H1 (cell line): ENCODE measurements around the gene GOLGA6L10. TPM values are rescaled to one million over a fixed set of nuclear protein-coding genes. Genes with fewer than 3 reads are reported as not detected.
"Not testable (repeated sequence)": the region's sequence is repeated elsewhere in the genome, so short reads cannot be mapped to it uniquely, and the experiment has no call there.

Experiments used
- CTCF ChIA-PET: fragments of 300-600 bp; sonication (Branson Sonifier 250); formaldehyde crosslinking; loops from one replicate; lab custom pipeline; 2021; ENCODE audit not compliant: partially characterized antibody; lab: Charles Lee
- POLR2A ChIA-PET: fragments of 300-600 bp; sonication (Branson Sonifier 250); formaldehyde crosslinking; loops from one replicate; lab custom pipeline; 2021; ENCODE audit warnings: inconsistent platforms; ENCODE audit not compliant: partially characterized antibody; lab: Charles Lee
- DNase-seq, 2 experiments: peaks; one replicate each; pipeline versions ENCODE4 v3.0.0 to v3.0.0-alpha.2; 2010 to 2022; ENCODE audit warnings: low spot score in 2 of 2, low read depth in 1 of 2, mixed read lengths in 1 of 2
- FAIRE-seq: peaks from 2 replicates; lab custom pipeline; 2011; peaks lifted over from hg19 to GRCh38; lab: Jason Lieb, UNC
- H2AFZ ChIP-seq: 2 replicates; pipeline ENCODE4 v1.8.1; 2012; ENCODE audit warnings: low read length, inconsistent platforms
- H2AK5ac ChIP-seq: 2 replicates; pipeline ENCODE4 v1.6.1; 2013; ENCODE audit warnings: low read depth, low read length
- H2BK120ac ChIP-seq: replicated peaks from 2 replicates; pipeline ENCODE3; 2013; ENCODE audit warnings: low read depth, low read length, inconsistent platforms
- H2BK12ac ChIP-seq: 2 replicates; pipeline ENCODE4 v1.6.1; 2013; ENCODE audit warnings: low read depth, low read length
- H2BK15ac ChIP-seq: 2 replicates; pipeline ENCODE4 v1.6.1; 2013; ENCODE audit warnings: low read length
- H2BK20ac ChIP-seq: 2 replicates; pipeline ENCODE4 v1.6.1; 2013; ENCODE audit warnings: low read length
- H2BK5ac ChIP-seq: 2 replicates; pipeline ENCODE4 v1.6.1; 2013; ENCODE audit warnings: low read depth, low read length
- H3K14ac ChIP-seq: 2 replicates; pipeline ENCODE4 v1.6.1; 2013; ENCODE audit warnings: inconsistent platforms; ENCODE audit not compliant: insufficient read length
- H3K18ac ChIP-seq: 2 replicates; pipeline ENCODE4 v1.6.1; 2013; ENCODE audit warnings: low read length; ENCODE audit errors: extremely low read depth
- H3K23ac ChIP-seq: 2 replicates; pipeline ENCODE4 v1.6.1; 2013; ENCODE audit warnings: inconsistent platforms; ENCODE audit not compliant: insufficient read length
- H3K23me2 ChIP-seq: 2 replicates; pipeline ENCODE4 v1.6.1; 2013; ENCODE audit warnings: low read depth, low read length
- H3K27ac ChIP-seq: 2 replicates; pipeline ENCODE4 v1.6.1; 2011; ENCODE audit warnings: low read depth, low read length, inconsistent platforms
- H3K27me3 ChIP-seq, 4 experiments: replicated peaks in 1 of 4; 1 replicate in 1 of 4; 2 replicates in 3 of 4; pipeline versions ENCODE4 v1.6.1 to v1.8.1; 2011 to 2013; ENCODE audit warnings: low read length in 3 of 4, mild to moderate bottlenecking in 3 of 4, inconsistent platforms in 2 of 4, mixed read lengths in 2 of 4, moderate library complexity in 1 of 4; ENCODE audit not compliant: control insufficient read depth in 3 of 4, insufficient read depth in 3 of 4; ENCODE audit errors: extremely low read depth in 1 of 4
- H3K36me3 ChIP-seq, 4 experiments: 2 replicates each; pipeline versions ENCODE4 v1.6.1 to v1.8.1; 2011 to 2013; ENCODE audit warnings: mild to moderate bottlenecking in 4 of 4, low read length in 3 of 4, moderate library complexity in 2 of 4, control low read depth in 1 of 4, inconsistent platforms in 1 of 4; ENCODE audit not compliant: insufficient read depth in 4 of 4, control insufficient read depth in 2 of 4
- H3K4ac ChIP-seq: replicated peaks from 2 replicates; pipeline ENCODE3; 2013; ENCODE audit warnings: low read length, low read depth, mixed read lengths, inconsistent platforms; ENCODE audit not compliant: insufficient read length
- H3K4me1 ChIP-seq, 4 experiments: replicated peaks in 1 of 4; 1 replicate in 1 of 4; 2 replicates in 3 of 4; pipeline versions ENCODE4 v1.6.1 to v1.8.1; 2011 to 2013; ENCODE audit warnings: low read length in 3 of 4, inconsistent platforms in 2 of 4, mixed read lengths in 1 of 4; ENCODE audit not compliant: insufficient read depth in 4 of 4, control insufficient read depth in 3 of 4
- H3K4me2 ChIP-seq, 2 experiments: 2 replicates each; pipeline versions ENCODE4 v1.6.1 to v1.8.1; 2011 to 2013; ENCODE audit warnings: low read depth in 2 of 2, low read length in 2 of 2, control low read depth in 1 of 2, inconsistent platforms in 1 of 2, mild to moderate bottlenecking in 1 of 2; ENCODE audit not compliant: insufficient read depth in 1 of 2
- H3K4me3 ChIP-seq, 4 experiments: fragments of 200-600, 300-600 bp in 1 of 4; sonication (generic), shearing (Covaris generic), sonication (Bioruptor Twin) in 1 of 4; 2 replicates each; pipeline versions ENCODE4 v1.5.1 to v1.8.1; 2011 to 2016; ENCODE audit warnings: low read length in 4 of 4, low read depth in 3 of 4, control low read depth in 2 of 4, inconsistent platforms in 2 of 4, mild to moderate bottlenecking in 2 of 4, mixed read lengths in 1 of 4, moderate library complexity in 1 of 4; ENCODE audit not compliant: insufficient read depth in 2 of 4; ENCODE audit errors: extremely low read depth in 1 of 4
- H3K56ac ChIP-seq: replicated peaks from 2 replicates; pipeline ENCODE3; 2013; ENCODE audit warnings: low read depth, mild to moderate bottlenecking, mixed read lengths, low read length, inconsistent platforms; ENCODE audit not compliant: insufficient read length
- H3K79me1 ChIP-seq: 2 replicates; pipeline ENCODE4 v1.6.1; 2013; ENCODE audit warnings: low read depth, low read length, control low read depth
- H3K79me2 ChIP-seq, 2 experiments: 2 replicates each; pipeline versions ENCODE4 v1.6.1 to v1.8.1; 2012 to 2013; ENCODE audit warnings: low read length in 2 of 2, mild to moderate bottlenecking in 2 of 2, inconsistent platforms in 1 of 2; ENCODE audit not compliant: insufficient read depth in 2 of 2, control insufficient read depth in 1 of 2
- H3K9ac ChIP-seq, 4 experiments: replicated peaks in 1 of 4; 1 replicate in 1 of 4; 2 replicates in 3 of 4; pipeline versions ENCODE4 v1.6.1 to v1.8.1; 2011 to 2013; ENCODE audit warnings: low read depth in 3 of 4, low read length in 3 of 4, control low read depth in 2 of 4, mild to moderate bottlenecking in 2 of 4, moderate library complexity in 2 of 4, inconsistent platforms in 1 of 4; ENCODE audit errors: extremely low read depth in 1 of 4
- H3K9me3 ChIP-seq, 2 experiments: 2 replicates each; pipeline versions ENCODE4 v1.6.1 to v1.8.1; 2012 to 2013; ENCODE audit warnings: mild to moderate bottlenecking in 2 of 2, moderate library complexity in 2 of 2, control low read depth in 1 of 2, inconsistent platforms in 1 of 2, low read depth in 1 of 2, low read length in 1 of 2, mixed read lengths in 1 of 2; ENCODE audit not compliant: insufficient read depth in 2 of 2
- H4K20me1 ChIP-seq, 2 experiments: replicated peaks in 1 of 2; 2 replicates each; pipeline versions ENCODE3 to v1.8.1; 2011 to 2013; ENCODE audit warnings: inconsistent platforms in 2 of 2, low read length in 2 of 2, mild to moderate bottlenecking in 1 of 2; ENCODE audit not compliant: insufficient read depth in 2 of 2, control insufficient read depth in 1 of 2
- H4K5ac ChIP-seq: 2 replicates; pipeline ENCODE4 v1.6.1; 2013; ENCODE audit warnings: low read length, low read depth, mixed read lengths, inconsistent platforms; ENCODE audit not compliant: insufficient read length
- H4K8ac ChIP-seq: 2 replicates; pipeline ENCODE4 v1.8.0; 2013; ENCODE audit warnings: mild to moderate bottlenecking, moderate library complexity, low read length, inconsistent platforms; ENCODE audit not compliant: insufficient read depth; ENCODE audit errors: extremely low read depth
- H4K91ac ChIP-seq: replicated peaks from 2 replicates; pipeline ENCODE3; 2013; ENCODE audit warnings: low read length, mixed read lengths, inconsistent platforms; ENCODE audit not compliant: insufficient read length
- WGBS, 2 experiments: shearing (Covaris generic) in 1 of 2; methylation state at CpG; one replicate each; pipeline versions ENCODE4 v1.1.6 to v1.1.7; 2013 to 2015; ENCODE audit warnings: low lambda C conversion rate in 2 of 2, mixed read lengths in 2 of 2, inconsistent platforms in 1 of 2, low coverage in 1 of 2, missing lambda C conversion rate in 1 of 2; ENCODE audit not compliant: insufficient replicate concordance in 2 of 2, insufficient coverage in 1 of 2, insufficient read length in 1 of 2; ENCODE audit errors: extremely low coverage in 1 of 2, missing lambda C conversion rate in 1 of 2; 5-methylcytosine and 5-hydroxymethylcytosine counted together
- polyA plus RNA-seq, 7 experiments: library from polyadenylated mRNA; depleted of rRNA in 3 of 7; stranded (reverse) in 5 of 7; unstranded in 2 of 7; fragments of >200 nt in 5 of 7; fragments of 200-250 nt in 2 of 7; gene quantifications; 1 replicate in 5 of 7; 2 replicates in 1 of 7; 4 replicates in 1 of 7; pipeline versions ENCODE4 v1.2.1 to v1.2.3, GENCODE V29; 2011 to 2013; ENCODE audit warnings: missing spikeins in 2 of 7, mixed read lengths in 2 of 7
- total RNA-seq: library from RNA; stranded (reverse); fragmentation: NEBNext Ultra II Directional; extraction: Animal tissue kit (Norgen Biotek cat#: 25700); gene quantifications from 2 replicates; pipeline ENCODE4 v1.2.1, GENCODE V29; 2021

GOLGA6L10 gene
- total and polyA plus RNA-seq, 2 of the 8 experiments (the other 6 are each of a cell fraction or from before 2014, with no cell fraction given): 0.91 to 4.0 TPM

- H3K9me3 ChIP-seq, H3K36me3 ChIP-seq, H3K4me1 ChIP-seq, H2BK5ac ChIP-seq, H2AK5ac ChIP-seq, POLR2A ChIA-PET, H3K27me3 ChIP-seq, H2AFZ ChIP-seq, H3K18ac ChIP-seq, H4K20me1 ChIP-seq, H2BK12ac ChIP-seq, H4K91ac ChIP-seq, H4K5ac ChIP-seq, H2BK120ac ChIP-seq, H3K79me2 ChIP-seq, H3K23me2 ChIP-seq, H2BK15ac ChIP-seq, CTCF ChIA-PET, H3K14ac ChIP-seq, H3K23ac ChIP-seq, H3K4me3 ChIP-seq, H3K27ac ChIP-seq, H3K4ac ChIP-seq, H4K8ac ChIP-seq, FAIRE-seq, H3K4me2 ChIP-seq, H3K79me1 ChIP-seq, H3K56ac ChIP-seq, H2BK20ac ChIP-seq, H3K9ac ChIP-seq: not testable (repeated sequence)
- peak in 1 of 2 experiments; percentile 38 for DNase-seq
- 88% methylated on average over 6 of the region's 10 CpGs; no CpG with 5 or more reads in 1 of the 2 experiments for WGBS, 2 experiments
Observed at GRCh38 chr15:82327372-82327771, 21.9 kb downstream of the GOLGA6L10 start.

GRCh38 chr15:82326896-82327295 is 22.4 kb downstream of the GOLGA6L10 start:
- FAIRE-seq, H3K9ac ChIP-seq, H3K27me3 ChIP-seq, H2BK20ac ChIP-seq, H3K14ac ChIP-seq, H2AK5ac ChIP-seq, H2BK120ac ChIP-seq, H3K27ac ChIP-seq, H4K91ac ChIP-seq, H3K79me2 ChIP-seq, H3K4me2 ChIP-seq, H4K20me1 ChIP-seq, H3K4ac ChIP-seq, H3K4me3 ChIP-seq, H3K79me1 ChIP-seq, H2BK12ac ChIP-seq, H3K56ac ChIP-seq, H2BK5ac ChIP-seq, CTCF ChIA-PET, H3K23me2 ChIP-seq, H2BK15ac ChIP-seq, H3K9me3 ChIP-seq, DNase-seq, POLR2A ChIA-PET, H3K4me1 ChIP-seq, H3K23ac ChIP-seq, H2AFZ ChIP-seq, H4K8ac ChIP-seq, H3K36me3 ChIP-seq, H4K5ac ChIP-seq, H3K18ac ChIP-seq: not testable (repeated sequence)
- 80% methylated on average over 11 of the region's 23 CpGs; no CpG with 5 or more reads in 1 of the 2 experiments for WGBS, 2 experiments
